GM20000 (cell line): ENCODE results near the gene CYP2F1.
"Not testable (repeated sequence)": the region's sequence is repeated elsewhere in the genome, so short reads cannot be mapped to it uniquely, and the experiment has no call there.

Experiments
- DNase-seq: peaks from one replicate; pipeline ENCODE4 v3.0.0; 2012; ENCODE audit warnings: low spot score
- TF ChIP-seq, protein P1 (sequence below): IDR thresholded peaks from 2 replicates; pipeline ENCODE4 v1.5.1; 2012; ENCODE audit warnings: mild to moderate bottlenecking, control low read depth; ENCODE audit errors: extremely low read depth, missing control alignments

CYP2F1 gene

DNA sequence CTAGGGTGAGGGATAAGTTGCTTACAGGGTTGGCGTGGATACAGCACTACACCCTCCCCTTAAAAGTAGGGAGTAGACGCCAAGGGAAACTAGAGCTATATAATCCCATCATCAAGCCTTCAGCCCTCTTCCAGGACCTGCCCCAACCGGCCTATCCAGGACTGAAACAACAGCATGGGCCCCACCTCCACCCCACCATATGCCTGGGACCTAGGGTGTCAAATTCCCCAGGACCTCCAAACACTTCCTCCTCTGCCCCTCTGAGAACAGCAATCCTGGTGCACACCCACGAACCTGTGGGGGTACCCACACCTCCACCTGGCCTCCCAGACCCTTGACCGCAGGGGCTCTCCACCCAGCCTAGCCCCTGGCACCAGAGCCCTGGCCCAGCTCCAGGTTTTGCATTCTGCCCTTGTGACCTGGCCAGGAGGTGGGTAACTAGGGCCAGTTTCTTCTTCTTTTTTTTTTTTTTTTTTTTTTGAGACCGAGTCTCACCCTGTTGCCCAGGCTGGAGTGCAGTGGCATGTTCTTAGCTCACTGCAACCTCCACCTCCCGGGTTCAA is 1.4 kb upstream of the CYP2F1 start:
- DNase-seq: no peak
- TF ChIP-seq, protein P1, sequence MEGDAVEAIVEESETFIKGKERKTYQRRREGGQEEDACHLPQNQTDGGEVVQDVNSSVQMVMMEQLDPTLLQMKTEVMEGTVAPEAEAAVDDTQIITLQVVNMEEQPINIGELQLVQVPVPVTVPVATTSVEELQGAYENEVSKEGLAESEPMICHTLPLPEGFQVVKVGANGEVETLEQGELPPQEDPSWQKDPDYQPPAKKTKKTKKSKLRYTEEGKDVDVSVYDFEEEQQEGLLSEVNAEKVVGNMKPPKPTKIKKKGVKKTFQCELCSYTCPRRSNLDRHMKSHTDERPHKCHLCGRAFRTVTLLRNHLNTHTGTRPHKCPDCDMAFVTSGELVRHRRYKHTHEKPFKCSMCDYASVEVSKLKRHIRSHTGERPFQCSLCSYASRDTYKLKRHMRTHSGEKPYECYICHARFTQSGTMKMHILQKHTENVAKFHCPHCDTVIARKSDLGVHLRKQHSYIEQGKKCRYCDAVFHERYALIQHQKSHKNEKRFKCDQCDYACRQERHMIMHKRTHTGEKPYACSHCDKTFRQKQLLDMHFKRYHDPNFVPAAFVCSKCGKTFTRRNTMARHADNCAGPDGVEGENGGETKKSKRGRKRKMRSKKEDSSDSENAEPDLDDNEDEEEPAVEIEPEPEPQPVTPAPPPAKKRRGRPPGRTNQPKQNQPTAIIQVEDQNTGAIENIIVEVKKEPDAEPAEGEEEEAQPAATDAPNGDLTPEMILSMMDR: no peak

DNA sequence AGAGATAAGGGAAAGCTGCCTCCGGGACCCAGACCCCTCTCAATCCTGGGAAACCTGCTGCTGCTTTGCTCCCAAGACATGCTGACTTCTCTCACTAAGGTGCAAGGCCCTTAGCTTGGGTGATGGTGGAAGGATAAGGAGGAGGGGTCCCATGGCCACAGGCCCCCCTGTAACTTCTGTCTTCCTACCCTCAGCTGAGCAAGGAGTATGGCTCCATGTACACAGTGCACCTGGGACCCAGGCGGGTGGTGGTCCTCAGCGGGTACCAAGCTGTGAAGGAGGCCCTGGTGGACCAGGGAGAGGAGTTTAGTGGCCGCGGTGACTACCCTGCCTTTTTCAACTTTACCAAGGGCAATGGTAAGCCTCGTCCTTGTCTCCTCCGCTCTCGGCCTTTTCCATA is 2.0 kb downstream of the CYP2F1 start:
- TF ChIP-seq, protein P1: no peak
- DNase-seq: no peak

DNA sequence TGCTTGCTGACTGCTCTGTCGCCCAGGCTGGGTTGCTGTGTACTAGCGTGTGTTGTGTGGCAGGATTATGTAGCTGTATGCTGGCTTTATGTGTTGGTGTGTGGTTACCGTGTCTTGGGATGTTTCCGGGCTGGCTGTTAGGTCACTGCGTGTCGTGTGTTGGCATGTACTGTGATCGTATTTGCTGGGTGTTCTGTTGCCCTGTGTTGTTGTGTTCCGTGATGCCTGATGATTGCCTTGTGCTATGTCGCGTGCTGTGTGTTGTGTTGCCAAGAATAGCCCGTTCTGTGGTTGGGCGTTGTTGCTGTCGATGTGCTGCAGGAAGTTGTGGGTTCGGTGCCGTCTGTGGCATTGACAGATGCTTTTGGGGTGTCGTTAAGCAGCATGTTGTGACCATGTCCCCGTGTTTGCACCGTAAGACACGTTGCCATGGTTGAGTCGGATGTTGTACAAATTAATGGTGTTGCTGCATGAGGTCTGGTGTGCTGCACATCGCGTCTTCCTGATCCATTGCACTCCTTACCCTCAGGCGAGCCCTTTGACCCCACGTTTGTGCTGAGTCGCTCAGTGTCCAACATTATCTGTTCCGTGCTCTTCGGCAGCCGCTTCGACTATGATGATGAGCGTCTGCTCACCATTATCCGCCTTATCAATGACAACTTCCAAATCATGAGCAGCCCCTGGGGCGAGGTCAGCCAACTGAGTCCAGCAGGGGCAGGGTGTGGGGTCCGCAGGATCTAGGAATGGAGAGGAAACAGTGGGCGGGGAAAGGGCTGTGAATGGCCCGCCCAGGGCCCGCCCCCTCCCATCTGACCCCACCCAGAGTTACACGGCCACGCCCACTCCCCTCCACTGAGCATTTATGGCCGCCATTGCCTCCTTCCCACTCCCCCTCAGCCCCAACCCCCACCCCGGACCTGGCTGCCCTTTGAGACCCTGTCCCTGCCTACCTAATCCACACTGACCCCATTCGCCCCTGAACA is 7.0 kb downstream of the CYP2F1 start:
- DNase-seq: not testable (repeated sequence)

DNA sequence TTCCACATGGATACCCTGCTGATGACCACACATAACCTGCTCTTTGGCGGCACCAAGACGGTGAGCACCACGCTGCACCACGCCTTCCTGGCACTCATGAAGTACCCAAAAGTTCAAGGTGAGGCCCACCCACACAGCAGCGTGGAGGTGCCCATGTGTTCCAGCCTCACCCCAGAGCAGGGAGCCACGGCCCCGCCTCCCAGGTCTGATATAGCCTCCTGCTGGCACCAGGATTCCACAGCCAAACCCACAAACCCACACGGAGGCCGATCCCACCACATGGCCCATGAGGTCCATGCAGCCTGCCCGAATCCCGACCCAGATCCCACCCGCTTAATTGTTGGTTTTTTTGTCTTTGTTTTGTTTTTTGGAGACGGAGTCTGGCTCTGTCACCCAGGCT is 8.6 kb downstream of the CYP2F1 start:
- DNase-seq: not testable (repeated sequence)

DNA sequence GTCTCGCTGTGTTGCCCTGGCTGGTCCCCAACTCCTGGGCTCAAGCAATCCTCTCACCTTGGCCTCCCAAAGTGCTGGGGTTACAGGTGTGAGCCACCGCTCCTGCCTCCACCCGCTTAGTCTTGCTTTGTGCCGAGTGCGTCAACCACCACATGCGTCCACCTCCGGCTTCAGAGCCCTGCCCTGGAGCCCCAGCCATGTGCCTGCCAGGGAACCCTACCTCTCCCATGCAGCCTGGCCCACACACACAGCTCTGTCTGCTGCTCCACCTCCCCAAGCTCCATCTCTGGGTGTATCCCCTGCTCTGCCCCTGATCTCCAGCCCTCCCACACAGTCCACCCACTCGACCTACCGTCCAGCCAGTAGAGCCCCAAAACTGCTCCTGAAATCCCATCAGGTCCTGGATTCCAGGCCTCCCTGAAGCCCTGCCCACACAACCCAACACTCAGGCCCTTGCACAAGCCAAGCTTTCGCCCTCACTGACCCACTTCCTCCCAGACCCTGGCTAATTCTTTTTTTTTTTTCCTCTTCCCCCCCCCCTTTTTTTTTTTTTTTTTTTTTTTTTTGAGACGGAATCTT is 9.6 kb downstream of the CYP2F1 start:
- TF ChIP-seq, protein P1: no peak
- no peak for DNase-seq

DNA sequence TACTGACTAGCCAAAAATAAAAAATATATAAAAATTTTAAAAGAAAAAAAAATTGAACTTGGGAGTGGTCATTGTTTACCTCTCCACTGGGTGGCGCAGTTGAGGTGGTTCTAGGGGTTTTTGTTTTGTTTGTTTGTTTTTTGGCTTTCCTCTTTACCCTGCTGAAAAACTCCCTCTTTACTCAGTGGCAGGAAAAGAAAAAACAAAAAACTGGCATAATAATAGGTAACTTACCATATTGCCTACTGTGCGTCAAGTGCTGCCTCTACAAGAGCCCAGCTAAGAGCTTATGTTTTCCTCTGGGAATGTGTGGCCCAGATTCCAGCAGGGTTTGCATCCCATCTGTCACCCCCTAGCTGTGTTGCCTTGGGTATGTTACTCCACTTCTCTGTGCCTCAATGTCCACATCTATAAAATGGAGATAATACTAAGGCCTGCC is 12.6 kb downstream of the CYP2F1 start:
- not testable (repeated sequence) for DNase-seq

DNA sequence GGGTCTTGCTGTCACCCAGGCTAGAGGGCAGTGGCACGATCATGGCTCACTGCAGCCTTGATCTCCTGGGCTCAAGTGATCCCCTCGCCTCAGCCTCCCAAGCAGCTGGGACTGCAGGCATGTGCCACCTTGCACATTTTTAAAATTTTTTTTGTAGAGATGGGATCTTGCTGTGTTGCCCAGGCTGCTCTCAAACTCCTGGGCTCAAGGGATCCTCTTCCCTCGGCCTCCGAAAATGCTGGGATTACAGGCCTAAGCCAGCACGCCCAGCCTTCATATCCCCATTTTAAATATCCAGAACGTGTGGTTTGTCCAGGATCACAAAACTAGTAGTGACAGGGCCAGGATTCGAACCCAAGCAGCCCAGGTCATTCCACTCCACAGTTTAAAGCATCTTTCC is 13.1 kb downstream of the CYP2F1 start:
- DNase-seq: not testable (repeated sequence)

DNA sequence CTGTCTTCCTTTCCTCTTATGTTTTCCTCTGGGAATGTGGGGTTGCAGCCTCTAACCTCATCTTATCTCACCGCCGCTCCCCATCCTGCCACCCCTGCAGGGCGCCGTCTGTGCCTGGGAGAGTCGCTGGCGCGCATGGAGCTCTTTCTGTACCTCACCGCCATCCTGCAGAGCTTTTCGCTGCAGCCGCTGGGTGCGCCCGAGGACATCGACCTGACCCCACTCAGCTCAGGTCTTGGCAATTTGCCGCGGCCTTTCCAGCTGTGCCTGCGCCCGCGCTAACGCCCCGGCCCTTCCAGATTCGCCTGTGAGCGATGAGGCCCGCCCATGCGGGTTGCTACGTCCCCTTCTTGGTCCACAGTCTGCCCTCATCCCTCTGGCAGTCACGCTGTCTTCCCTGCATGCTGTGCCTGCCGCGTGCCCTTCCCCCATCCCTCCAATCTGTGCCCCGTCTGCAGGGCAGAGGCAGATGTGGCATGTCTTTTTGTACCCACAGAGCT is 13.6 kb downstream of the CYP2F1 start:
- not testable (repeated sequence) for DNase-seq

DNA sequence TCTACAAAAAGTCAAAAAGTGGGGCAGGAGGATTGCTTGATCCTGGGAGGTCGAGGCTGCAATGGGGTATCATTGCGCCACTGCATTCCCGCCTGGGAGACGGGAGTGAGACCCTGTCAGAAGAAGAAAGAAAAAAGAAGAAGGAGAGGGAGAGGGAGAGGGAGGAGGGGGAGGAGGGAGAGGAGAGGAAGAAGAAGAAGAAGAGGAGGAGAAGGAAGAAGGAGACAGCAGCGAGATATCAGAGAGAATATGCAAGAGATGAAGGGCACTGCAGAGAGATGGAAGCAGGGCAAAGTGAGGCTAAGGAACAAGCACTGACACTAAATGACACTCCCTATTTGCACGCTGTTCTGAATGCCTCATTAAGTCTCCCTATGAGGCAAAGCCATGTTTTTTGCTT is 14.5 kb downstream of the CYP2F1 start:
- DNase-seq: no peak
- TF ChIP-seq, protein P1: no peak

DNA sequence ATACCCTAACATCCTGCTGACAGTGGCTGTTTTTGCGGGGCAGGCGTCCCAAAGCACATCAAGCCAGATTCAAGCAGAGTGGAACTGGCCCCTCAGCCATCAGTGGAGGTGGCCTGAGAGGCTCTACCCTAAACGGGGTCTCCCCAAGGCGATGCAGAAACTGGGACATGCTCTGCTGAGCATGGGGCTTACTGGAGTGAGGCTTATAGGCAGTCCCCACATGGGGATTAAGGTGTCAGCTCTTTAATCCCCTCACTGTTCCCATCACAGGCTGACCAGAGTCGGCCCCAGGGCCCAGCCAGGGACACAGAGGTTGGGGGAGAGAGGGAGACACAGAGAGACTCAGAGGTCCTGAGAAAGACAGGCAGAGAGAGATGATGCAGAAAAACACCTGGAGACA is 17.0 kb downstream of the CYP2F1 start:
- TF ChIP-seq, protein P1: no peak
- DNase-seq: no peak
